Brain microvascular endothelial cell (primary cell): ENCODE results near the gene PGAP1.

Experiments
- DNase-seq: peaks from one replicate; pipeline ENCODE4 v3.0.0-alpha.2; 2020
- H3K27ac ChIP-seq: fragments of 250-450 bp; sonication (Bioruptor Pico); 2 replicates; pipeline ENCODE4 v1.5.1; 2020; ENCODE audit warnings: mild to moderate bottlenecking, moderate library complexity
- H3K27me3 ChIP-seq: fragments of 250-450 bp; sonication (Bioruptor Pico); replicated peaks from 2 replicates; pipeline ENCODE4 v1.5.1; 2020; ENCODE audit warnings: mild to moderate bottlenecking
- H3K36me3 ChIP-seq: fragments of 250-450 bp; sonication (Bioruptor Pico); replicated peaks from 2 replicates; pipeline ENCODE4 v1.5.1; 2020; ENCODE audit warnings: mild to moderate bottlenecking
- H3K4me3 ChIP-seq: 2 replicates; pipeline ENCODE4 v1.5.1; 2011; ENCODE audit warnings: low read depth, mild to moderate bottlenecking, control low read depth, low read length, moderate library complexity
- CTCF ChIP-seq: IDR thresholded peaks from 2 replicates; pipeline ENCODE4 v1.5.1; 2011; ENCODE audit warnings: low read depth, mild to moderate bottlenecking, moderate library complexity, low read length, control low read depth, inconsistent platforms; ENCODE audit errors: missing control alignments
- in situ Hi-C: cut with HindIII; loops from 2 replicates; pipeline ENCODE4 v1.10.0; 2017; ENCODE audit warnings: low sequenced_read_pairs, low pct_ligation_motif_present

Gene PGAP1

DNA sequence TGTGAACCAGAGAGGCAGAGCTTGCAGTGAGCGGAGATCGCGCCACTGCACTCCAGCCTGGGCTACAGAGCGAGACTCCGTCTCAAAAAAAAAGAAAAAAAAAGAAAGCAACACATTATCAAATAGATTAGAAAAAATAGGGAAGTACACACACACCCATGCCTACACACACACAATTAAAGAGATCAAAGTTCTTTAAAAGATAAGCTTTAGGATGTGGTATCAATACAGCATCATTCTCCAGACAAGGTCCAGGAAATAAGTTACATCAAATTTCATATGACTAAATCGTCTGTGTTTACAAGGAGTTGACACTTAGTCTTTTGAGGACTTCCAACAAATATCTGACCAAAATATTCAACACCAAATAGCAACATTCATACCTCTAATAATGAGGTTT lies 25.7 kb downstream of the PGAP1 start:
- no peak for DNase-seq
- no peaks in the 10 kb centered on the region for H3K27me3 ChIP-seq
- H3K4me3 ChIP-seq, result no peak overlapping the region
- no peak overlapping the region for H3K27ac ChIP-seq
- no peaks in the 10 kb centered on the region for H3K36me3 ChIP-seq
- in situ Hi-C loops, result no loop called here
- TF ChIP-seq CTCF, result no peak

DNA sequence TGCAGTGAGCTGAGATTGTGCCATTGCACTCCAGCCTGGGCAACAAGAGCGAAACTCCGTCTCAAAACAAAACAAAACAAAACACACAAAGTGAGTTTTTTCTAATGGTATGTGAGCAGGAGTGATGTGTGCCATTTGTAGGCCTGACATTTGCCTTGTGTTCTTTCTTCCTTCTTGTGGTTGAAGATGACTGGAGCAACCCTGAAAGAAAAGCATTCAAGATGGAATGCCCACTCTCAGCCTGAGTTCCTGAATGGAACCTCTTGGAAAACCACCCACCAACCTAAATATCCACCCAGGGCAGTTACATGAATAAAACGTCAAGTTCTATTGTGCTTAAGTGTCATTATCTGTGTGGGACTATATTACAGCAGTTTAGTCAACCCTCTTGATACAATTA lies 26.5 kb downstream of the PGAP1 start:
- no peak for TF ChIP-seq CTCF
- no peak overlapping the region for H3K4me3 ChIP-seq
- no peak overlapping the region for H3K27ac ChIP-seq
- in situ Hi-C loops, result no loop called here
- DNase-seq, result no peak
- no peaks in the 10 kb centered on the region for H3K36me3 ChIP-seq
- no peaks in the 10 kb centered on the region for H3K27me3 ChIP-seq

DNA sequence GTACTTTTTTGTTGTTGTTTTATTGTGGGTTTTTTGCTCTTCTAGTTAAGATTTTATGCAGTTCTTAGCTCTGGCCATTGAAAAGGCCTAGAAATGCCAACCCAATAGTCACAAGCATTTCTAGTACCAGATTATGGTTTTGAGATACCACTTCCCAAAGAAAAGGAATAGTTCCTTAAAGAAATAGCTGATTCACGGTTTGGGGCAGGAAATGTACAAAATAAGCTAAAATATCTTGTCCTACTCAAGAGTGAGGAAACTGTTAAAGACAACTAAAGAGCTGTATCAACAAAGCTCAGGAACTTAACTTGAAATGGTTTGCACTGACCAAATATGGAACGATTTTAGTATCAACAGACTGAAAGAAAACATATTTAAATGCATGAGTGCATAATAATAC lies 35.4 kb downstream of the PGAP1 start:
- H3K27me3 ChIP-seq, result no peaks in the 10 kb centered on the region
- H3K4me3 ChIP-seq, result no peak overlapping the region
- no peak for TF ChIP-seq CTCF
- DNase-seq, result no peak
- no peaks in the 10 kb centered on the region for H3K36me3 ChIP-seq
- H3K27ac ChIP-seq, result no peak overlapping the region
- in situ Hi-C loops, result no loop called here

GRCh38 chr2:196887431-196887830 lies 39.1 kb downstream of the PGAP1 start:
- Histone ChIP-seq H3K27me3 (no peaks in the 10 kb centered on the region), H3K36me3 (no peaks in the 10 kb centered on the region), H3K27ac (no peak overlapping the region), H3K4me3 (no peak overlapping the region)
- in situ Hi-C loops, result no loop called here
- DNase-seq, result no peak
- TF ChIP-seq CTCF, result no peak

DNA sequence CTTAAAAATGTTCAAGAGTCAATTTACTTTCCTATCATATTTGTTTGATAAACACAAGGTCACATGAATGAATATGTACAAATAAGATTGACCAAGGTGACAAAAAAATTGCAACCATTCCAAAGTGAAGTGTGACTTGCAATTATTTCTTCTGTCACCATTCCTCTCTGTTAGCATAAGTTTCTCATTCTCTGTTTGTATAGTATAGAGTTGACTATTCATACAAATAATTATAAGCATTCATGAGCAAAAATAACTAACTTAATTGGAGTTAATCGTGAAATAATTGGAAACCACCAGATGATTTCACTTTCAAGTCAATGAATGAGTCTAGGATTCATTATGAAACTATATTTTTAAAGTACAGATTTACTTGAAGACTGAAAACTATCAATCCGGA lies 42.1 kb downstream of the PGAP1 start:
- Histone ChIP-seq H3K36me3 (peaks cover 5% of the 10 kb centered on the region), H3K4me3 (no peak overlapping the region), H3K27ac (no peak overlapping the region), H3K27me3 (no peaks in the 10 kb centered on the region)
- in situ Hi-C loops, result no loop called here
- no peak for DNase-seq
- TF ChIP-seq CTCF, result no peak

DNA sequence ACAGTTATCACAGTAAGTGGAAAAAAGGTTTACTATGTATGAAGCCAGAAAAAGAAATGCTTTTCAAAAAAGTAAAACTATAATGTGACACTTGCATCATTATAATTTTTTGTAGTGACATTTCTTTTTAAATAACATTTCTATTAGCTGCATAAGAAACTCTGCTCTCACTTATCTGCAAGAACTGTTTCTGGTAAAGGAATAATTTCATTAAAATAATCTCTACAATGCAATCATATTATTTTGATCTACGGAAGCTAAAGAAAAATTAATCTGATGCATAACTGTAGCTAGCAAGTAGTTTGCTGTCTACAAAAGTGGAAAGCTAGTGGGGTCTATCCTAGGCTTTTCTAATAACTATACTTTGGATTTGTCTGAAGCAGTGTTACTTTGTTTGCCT lies 50.1 kb downstream of the PGAP1 start:
- no peak for DNase-seq
- in situ Hi-C loops, result no loop called here
- H3K36me3 ChIP-seq, result peaks cover 5% of the 10 kb centered on the region
- H3K27me3 ChIP-seq, result no peaks in the 10 kb centered on the region
- H3K4me3 ChIP-seq, result no peak overlapping the region
- H3K27ac ChIP-seq, result no peak overlapping the region
- no peak for TF ChIP-seq CTCF
